NK-92 (cell line): Measurements from ENCODE around the gene NASP.

Source experiments
- DNase-seq: peaks from one replicate; lab custom pipeline; 2025; ENCODE audit not compliant: unreplicated experiment; lab: John Stamatoyannopoulos, UW

NASP gene

GRCh38 chr1:45666836-45667235 lies 83.0 kb downstream of the NASP start:
- no peak for DNase-seq

- DNase-seq, result no peak
These were observed 83.7 kb downstream of the NASP start for GRCh38 chr1:45667321-45668111.
